Measurements from ENCODE around the gene NCAM2.

DNA sequence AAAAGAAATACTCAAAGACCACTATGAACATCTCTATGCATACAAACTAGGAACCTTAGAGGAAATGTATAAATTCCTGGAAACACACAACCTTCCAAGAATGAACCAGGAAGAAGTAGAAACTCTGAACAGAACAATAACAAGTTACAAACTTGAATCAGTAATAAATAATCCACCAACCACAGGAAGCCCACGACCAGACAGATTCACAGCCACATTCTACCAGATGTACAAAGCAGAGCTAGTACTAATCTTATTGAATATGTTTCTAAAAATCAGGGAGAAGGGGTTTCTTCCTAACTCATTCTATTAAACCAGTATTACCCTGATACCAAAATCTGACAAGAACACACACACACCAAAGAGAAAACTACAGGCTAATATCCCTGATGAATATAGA, 263.8 kb downstream of the NCAM2 start:
- no peak for TF ChIP-seq CTCF (IDR thresholded peaks at IDR 0.05)
- no peak for TF ChIP-seq POLR2A (IDR thresholded peaks at IDR 0.05)

All from esophagus squamous epithelium (tissue), 4 donors.